Endothelial cell of umbilical vein (primary cell): Measurements from ENCODE around the gene PRCC. TPM values are rescaled to one million over a fixed set of nuclear protein-coding genes. Genes with fewer than 3 reads are reported as not detected.

Experiments
- BruUV-seq: library from RNA; stranded (reverse); fragments of 400-500 nt; replicated peaks from 2 replicates; lab custom pipeline; 2021; lab: Mats Ljungman, UMichigan
- CTCF ChIA-PET: fragments of 300-600, 350-600 bp; sonication (Branson Sonifier 250); formaldehyde crosslinking; loops from one replicate; lab custom pipeline; 2021; ENCODE audit warnings: antibody characterized with exemption, inconsistent platforms; lab: Charles Lee
- POLR2A ChIA-PET: fragments of 300-600, 350-600 bp; sonication (Branson Sonifier 250); formaldehyde crosslinking; loops from one replicate; lab custom pipeline; 2021; ENCODE audit warnings: antibody characterized with exemption, inconsistent platforms; lab: Charles Lee
- DNase-seq: peaks from one replicate; pipeline ENCODE4 v3.0.0-alpha.2; 2011; ENCODE audit warnings: low read depth, low spot score
- FAIRE-seq: peaks from 2 replicates; lab custom pipeline; 2011; peaks lifted over from hg19 to GRCh38; lab: Jason Lieb, UNC
- H2AFZ ChIP-seq: 2 replicates; pipeline ENCODE4 v1.6.0; 2012; ENCODE audit warnings: low read depth, low read length, control low read depth, inconsistent platforms
- H3K27ac ChIP-seq: 2 replicates; pipeline ENCODE4 v1.5.1; 2011; ENCODE audit warnings: low read depth, mild to moderate bottlenecking, control low read depth, low read length, moderate library complexity; ENCODE audit not compliant: insufficient read depth
- H3K27me3 ChIP-seq, 2 experiments: 2 replicates each; pipeline versions ENCODE4 v1.6.0 to v1.6.1; 2011; ENCODE audit warnings: low read length in 2 of 2, mixed read lengths in 1 of 2; ENCODE audit not compliant: control insufficient read depth in 2 of 2, insufficient read depth in 2 of 2
- H3K36me3 ChIP-seq, 2 experiments: 2 replicates in 1 of 2; 3 replicates in 1 of 2; pipeline ENCODE4 v1.5.1; 2011; ENCODE audit warnings: low read length in 2 of 2, mild to moderate bottlenecking in 1 of 2, moderate library complexity in 1 of 2; ENCODE audit not compliant: control insufficient read depth in 2 of 2, insufficient read depth in 2 of 2; ENCODE audit errors: extremely low read depth in 1 of 2
- H3K4me1 ChIP-seq: 3 replicates; pipeline ENCODE4 v1.5.1; 2011; ENCODE audit warnings: mild to moderate bottlenecking, low read length; ENCODE audit not compliant: control insufficient read depth, insufficient read depth; ENCODE audit errors: extremely low read depth
- H3K4me2 ChIP-seq: 2 replicates; pipeline ENCODE4 v1.6.1; 2011; ENCODE audit warnings: low read length, control low read depth, mixed read lengths; ENCODE audit not compliant: insufficient read depth
- H3K4me3 ChIP-seq, 3 experiments: fragments of 200-600 bp in 1 of 3; sonication (generic), shearing (Covaris generic) in 1 of 3; replicated peaks in 1 of 3; 2 replicates each; pipeline ENCODE4 v1.5.1; 2011 to 2016; ENCODE audit warnings: control low read depth in 3 of 3, low read length in 3 of 3, mild to moderate bottlenecking in 2 of 3, inconsistent platforms in 1 of 3, low read depth in 1 of 3, moderate library complexity in 1 of 3; ENCODE audit not compliant: insufficient read depth in 1 of 3
- H3K79me2 ChIP-seq: 2 replicates; pipeline ENCODE4 v1.6.0; 2012; ENCODE audit warnings: low read length, inconsistent platforms; ENCODE audit not compliant: control insufficient read depth, insufficient read depth
- H3K9ac ChIP-seq: replicated peaks from 2 replicates; pipeline ENCODE3; 2011; ENCODE audit warnings: low read length, control low read depth; ENCODE audit not compliant: insufficient read depth; ENCODE audit errors: extremely low read depth
- H3K9me1 ChIP-seq: replicated peaks from 3 replicates; pipeline ENCODE4 v1.6.0; 2011; ENCODE audit warnings: mild to moderate bottlenecking, low read length; ENCODE audit not compliant: control insufficient read depth, insufficient read depth; ENCODE audit errors: extremely low read depth
- H3K9me3 ChIP-seq: replicated peaks from 2 replicates; pipeline ENCODE4 v1.5.1; 2012; ENCODE audit warnings: low read length, inconsistent platforms; ENCODE audit not compliant: control insufficient read depth, insufficient read depth
- H4K20me1 ChIP-seq: replicated peaks from 2 replicates; pipeline ENCODE3; 2011; ENCODE audit warnings: mild to moderate bottlenecking, low read length; ENCODE audit not compliant: control insufficient read depth, insufficient read depth; ENCODE audit errors: extremely low read depth
- EZH2 ChIP-seq: IDR thresholded peaks from 2 replicates; pipeline ENCODE4 v1.6.1; 2012; ENCODE audit warnings: borderline replicate concordance, low read depth, mild to moderate bottlenecking, moderate library complexity, low read length, inconsistent platforms; ENCODE audit not compliant: severe bottlenecking
- FOS ChIP-seq: IDR thresholded peaks from 2 replicates; pipeline ENCODE4 v1.6.1; 2011; ENCODE audit warnings: mild to moderate bottlenecking, low read length, moderate library complexity, borderline replicate concordance; ENCODE audit not compliant: insufficient read depth
- GATA2 ChIP-seq: IDR thresholded peaks from 2 replicates; pipeline ENCODE4 v1.7.0; 2011; ENCODE audit warnings: low read depth, mild to moderate bottlenecking, moderate library complexity, mixed read lengths, low read length; ENCODE audit not compliant: insufficient read length, insufficient read depth
- JUN ChIP-seq: IDR thresholded peaks from 2 replicates; pipeline ENCODE4 v1.6.1; 2011; ENCODE audit warnings: borderline replicate concordance, low read depth; ENCODE audit not compliant: insufficient read length, insufficient read depth
- MYC ChIP-seq: IDR thresholded peaks from one replicate; pipeline ENCODE4 v1.6.1; 2011; ENCODE audit warnings: mild to moderate bottlenecking, low read depth, low read length
- POLR2A ChIP-seq: IDR thresholded peaks from 2 replicates; pipeline ENCODE4 v1.6.1; 2012; ENCODE audit warnings: low read depth, mild to moderate bottlenecking, control low read depth, low read length
- POLR2AphosphoS5 ChIP-seq: IDR thresholded peaks from 2 replicates; pipeline ENCODE4 v1.6.1; 2012; ENCODE audit warnings: low read depth, mild to moderate bottlenecking, control low read depth, low read length, moderate library complexity; ENCODE audit not compliant: insufficient read depth
- dilution Hi-C: fragments of 300-500 bp; cut with MboI; formaldehyde crosslinking; loops from one replicate; pipeline ENCODE4 v1.15.0; 2019; ENCODE audit warnings: low sequenced_read_pairs; ENCODE audit not compliant: extremely low pct_ligation_motif_present
- intact Hi-C: fragments of 100-400 bp; cut with micrococcal nuclease; formaldehyde crosslinking; loops from one replicate; pipeline ENCODE4 v1.10.0; 2022
- polyA plus RNA-seq, 4 experiments: library from polyadenylated mRNA; depleted of rRNA in 3 of 4; stranded (reverse) in 3 of 4; unstranded in 1 of 4; fragments of >200 nt; gene quantifications; 2 replicates each; pipeline versions ENCODE4 v1.2.1 to v1.2.3, GENCODE V29; 2011 to 2012; ENCODE audit warnings: missing spikeins in 1 of 4
- total RNA-seq: library from RNA; stranded (reverse); gene quantifications from 2 replicates; pipeline ENCODE4 v1.2.3, GENCODE V29; 2021
- TF ChIP-seq, protein P1 (sequence below): IDR thresholded peaks from 2 replicates; pipeline ENCODE4 v1.6.1; 2011; ENCODE audit not compliant: insufficient read depth, insufficient read length
- TF ChIP-seq, protein P2 (sequence below), 2 donors: IDR thresholded peaks; 1 replicate in 1 of 2; 2 replicates in 1 of 2; pipeline ENCODE4 v1.5.1; 2011; ENCODE audit warnings: low read length in 2 of 2, mild to moderate bottlenecking in 2 of 2, moderate library complexity in 2 of 2, control low read depth in 1 of 2, inconsistent platforms in 1 of 2, low read depth in 1 of 2; ENCODE audit not compliant: insufficient read depth in 1 of 2; ENCODE audit errors: extremely low read depth in 1 of 2

PRCC gene
- total and polyA plus RNA-seq, 2 donors (not counting 3 experiments of a cell fraction or from before 2014, with no cell fraction given) = 71.5 to 77.4 TPM

DNA sequence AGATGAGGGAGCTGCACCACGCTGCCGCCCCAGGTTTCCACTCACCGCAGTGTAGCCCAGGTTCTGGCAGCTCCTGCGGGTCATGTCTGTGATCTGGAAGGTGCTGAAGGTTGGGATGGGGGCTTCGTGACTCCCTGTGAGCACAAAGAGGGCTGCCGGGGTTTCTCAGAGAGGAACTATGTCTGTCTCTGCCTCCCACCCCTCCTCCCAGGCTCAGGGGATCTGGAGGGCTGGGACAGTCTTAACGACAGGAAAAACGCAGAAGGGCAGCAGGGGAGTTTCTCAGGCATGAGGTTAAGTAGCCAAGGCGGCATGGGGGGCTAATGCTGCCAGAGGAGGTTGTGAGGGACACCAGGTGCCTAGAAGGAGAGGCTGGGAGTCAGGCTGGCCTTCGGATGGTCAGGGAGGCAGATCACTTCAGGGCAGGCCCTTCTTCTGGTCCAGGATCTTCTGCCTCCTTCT, 48.7 kb downstream of the PRCC start:
- Histone ChIP-seq H3K4me3 (no peak overlapping the region), H3K9ac (no peak overlapping the region), H2AFZ (no peak overlapping the region), H3K4me2 (no peak overlapping the region), H3K9me1 (no peaks in the 10 kb centered on the region), H3K27me3 (no peaks in the 10 kb centered on the region), H3K27ac (no peak overlapping the region), H3K36me3 (no peaks in the 10 kb centered on the region), H3K79me2 (no peaks in the 10 kb centered on the region), H4K20me1 (no peaks in the 10 kb centered on the region), H3K4me1 (peaks cover 33% of the 10 kb centered on the region), H3K9me3 (no peaks in the 10 kb centered on the region)
- TF ChIP-seq EZH2 = no peak
- TF ChIP-seq POLR2AphosphoS5 = no peak
- TF ChIP-seq, protein P1, sequence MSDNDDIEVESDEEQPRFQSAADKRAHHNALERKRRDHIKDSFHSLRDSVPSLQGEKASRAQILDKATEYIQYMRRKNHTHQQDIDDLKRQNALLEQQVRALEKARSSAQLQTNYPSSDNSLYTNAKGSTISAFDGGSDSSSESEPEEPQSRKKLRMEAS = no peak
- TF ChIP-seq JUN = no peak
- TF ChIP-seq POLR2A = no peak
- no peak for TF ChIP-seq MYC
- TF ChIP-seq FOS = no peak
- no peak for TF ChIP-seq GATA2
- TF ChIP-seq, protein P2, sequence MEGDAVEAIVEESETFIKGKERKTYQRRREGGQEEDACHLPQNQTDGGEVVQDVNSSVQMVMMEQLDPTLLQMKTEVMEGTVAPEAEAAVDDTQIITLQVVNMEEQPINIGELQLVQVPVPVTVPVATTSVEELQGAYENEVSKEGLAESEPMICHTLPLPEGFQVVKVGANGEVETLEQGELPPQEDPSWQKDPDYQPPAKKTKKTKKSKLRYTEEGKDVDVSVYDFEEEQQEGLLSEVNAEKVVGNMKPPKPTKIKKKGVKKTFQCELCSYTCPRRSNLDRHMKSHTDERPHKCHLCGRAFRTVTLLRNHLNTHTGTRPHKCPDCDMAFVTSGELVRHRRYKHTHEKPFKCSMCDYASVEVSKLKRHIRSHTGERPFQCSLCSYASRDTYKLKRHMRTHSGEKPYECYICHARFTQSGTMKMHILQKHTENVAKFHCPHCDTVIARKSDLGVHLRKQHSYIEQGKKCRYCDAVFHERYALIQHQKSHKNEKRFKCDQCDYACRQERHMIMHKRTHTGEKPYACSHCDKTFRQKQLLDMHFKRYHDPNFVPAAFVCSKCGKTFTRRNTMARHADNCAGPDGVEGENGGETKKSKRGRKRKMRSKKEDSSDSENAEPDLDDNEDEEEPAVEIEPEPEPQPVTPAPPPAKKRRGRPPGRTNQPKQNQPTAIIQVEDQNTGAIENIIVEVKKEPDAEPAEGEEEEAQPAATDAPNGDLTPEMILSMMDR (IDR thresholded peaks at IDR 0.05; ENCODE audit: extremely low read depth in 1 of 2, insufficient read depth in 1 of 2, low read depth in 1 of 2, low read length in 2 of 2) = no peak
- FAIRE-seq (no peak), DNase-seq (no peak)
- intact Hi-C loops = loop anchor here (1.0 kb wide), 1 partner anchor 44 kb away; the partner anchor contains the start of gene NTRK1
- no TSS peak for BruUV-seq
- dilution Hi-C loops = no loop called here
- ChIA-PET POLR2A (no interaction called here), CTCF (interaction anchor here (0.7 to 5.0 kb wide), 8 partner anchors 10 to 126 kb away, joined by 3 to 67 read pairs (median 4); partner anchors contain the start of genes INSRR and NTRK1)
